Naive thymus-derived CD4-positive, alpha-beta T cell (primary cell): ENCODE results near the gene KLHL22. TPM values are rescaled to one million over a fixed set of nuclear protein-coding genes. Genes with fewer than 3 reads are reported as not detected.
A peak's percentile ranks its signal among the peaks of the same experiment; 100 is the strongest.

Experiments used
- ATAC-seq: fragments of 150-1000 bp; cut with Tn5 transposase; 2 replicates; pipeline ENCODE4 v1.10.0; 2021; ENCODE audit warnings: mild to moderate bottlenecking, moderate library complexity
- CTCF ChIA-PET: fragments of 350-600 bp; sonication (Branson Sonifier 250); formaldehyde crosslinking; loops from one replicate; lab custom pipeline; 2021; ENCODE audit warnings: antibody characterized with exemption; lab: Charles Lee
- POLR2A ChIA-PET: fragments of 350-600 bp; sonication (Branson Sonifier 250); formaldehyde crosslinking; loops from one replicate; lab custom pipeline; 2021; ENCODE audit warnings: antibody characterized with exemption, inconsistent platforms; lab: Charles Lee
- DNase-seq, 9 donors: peaks; one replicate each; pipeline versions ENCODE4 v3.0.0 to v3.0.0-alpha.2; 2020 to 2022; ENCODE audit warnings: mixed read lengths in 1 of 9
- H3K27ac ChIP-seq: one replicate; pipeline ENCODE4 v1.7.0; 2013; ENCODE audit warnings: mild to moderate bottlenecking, low read depth, low read length, moderate library complexity
- H3K27me3 ChIP-seq, 2 donors: one replicate each; pipeline ENCODE4 v1.7.0; 2013; ENCODE audit warnings: low read length in 2 of 2, mild to moderate bottlenecking in 2 of 2, moderate library complexity in 2 of 2; ENCODE audit not compliant: control insufficient read depth in 2 of 2, insufficient read depth in 2 of 2
- H3K36me3 ChIP-seq, 3 experiments: 1 replicate in 2 of 3; 2 replicates in 1 of 3; pipeline ENCODE4 v1.7.0; 2013; ENCODE audit warnings: low read length in 3 of 3, mild to moderate bottlenecking in 3 of 3, moderate library complexity in 1 of 3; ENCODE audit not compliant: insufficient read depth in 3 of 3, control insufficient read depth in 2 of 3
- H3K4me1 ChIP-seq, 2 donors: one replicate each; pipeline ENCODE4 v1.7.0; 2013; ENCODE audit warnings: low read length in 2 of 2, mild to moderate bottlenecking in 2 of 2, moderate library complexity in 1 of 2; ENCODE audit not compliant: control insufficient read depth in 2 of 2, insufficient read depth in 2 of 2
- H3K4me3 ChIP-seq: 2 replicates; pipeline ENCODE4 v1.7.0; 2013; ENCODE audit warnings: mild to moderate bottlenecking, low read length
- H3K9me3 ChIP-seq, 3 experiments: 1 replicate in 2 of 3; 2 replicates in 1 of 3; pipeline ENCODE4 v1.7.0; 2013; ENCODE audit warnings: low read length in 3 of 3; ENCODE audit not compliant: control insufficient read depth in 2 of 3
- H3K27ac Mint-ChIP-seq, 9 donors: one replicate each; pipeline ENCODE4 v1.8.0; 2020 to 2022; ENCODE audit warnings: mixed read lengths in 9 of 9, mild to moderate bottlenecking in 8 of 9, moderate library complexity in 5 of 9, inconsistent platforms in 2 of 9
- H3K27me3 Mint-ChIP-seq, 5 donors: one replicate each; pipeline ENCODE4 v1.8.0; 2021 to 2022; ENCODE audit warnings: mixed read lengths in 5 of 5, mild to moderate bottlenecking in 1 of 5
- H3K36me3 Mint-ChIP-seq, 5 donors: one replicate each; pipeline ENCODE4 v1.8.0; 2020 to 2022; ENCODE audit warnings: mixed read lengths in 5 of 5, mild to moderate bottlenecking in 3 of 5, inconsistent platforms in 1 of 5
- H3K4me1 Mint-ChIP-seq, 7 donors: one replicate each; pipeline ENCODE4 v1.8.0; 2020 to 2022; ENCODE audit warnings: mixed read lengths in 7 of 7, mild to moderate bottlenecking in 3 of 7, inconsistent platforms in 1 of 7
- H3K4me3 Mint-ChIP-seq, 10 donors: one replicate each; pipeline ENCODE4 v1.8.0; 2020 to 2022; ENCODE audit warnings: mild to moderate bottlenecking in 10 of 10, mixed read lengths in 10 of 10, moderate library complexity in 6 of 10, inconsistent platforms in 2 of 10
- H3K9me3 Mint-ChIP-seq, 11 donors: one replicate each; pipeline ENCODE4 v1.8.0; 2020 to 2022; ENCODE audit warnings: mixed read lengths in 11 of 11, mild to moderate bottlenecking in 4 of 11, inconsistent platforms in 1 of 11, moderate library complexity in 1 of 11
- intact Hi-C, 2 donors: fragments of 100-400 bp; cut with micrococcal nuclease; formaldehyde crosslinking; loops; one replicate each; pipeline ENCODE4 v1.15.1; 2023
- polyA plus RNA-seq, 2 donors: library from polyadenylated mRNA; unstranded; fragments of 300-500 nt; fragmentation: Illumina TruSeq; gene quantifications; one replicate each; pipeline ENCODE4 v1.2.3, GENCODE V29; 2021
- total RNA-seq, 6 experiments: library from RNA in 5 of 6; stranded (reverse) in 5 of 6; gene quantifications; 1 replicate in 5 of 6; 2 replicates in 1 of 6; pipeline ENCODE4 v1.2.3 and lab custom pipeline; 2021 to 2026

The KLHL22 gene
- total and polyA plus RNA-seq, 7 experiments from 2014 or later, result 20.6 to 71.3 (median 40.0) TPM

- no peak overlapping the region for H3K27ac Mint-ChIP-seq
- intact Hi-C loops, result no loop called here
These were observed 57.2 kb downstream of the KLHL22 start for GRCh38 chr22:20438427-20438677.

DNA sequence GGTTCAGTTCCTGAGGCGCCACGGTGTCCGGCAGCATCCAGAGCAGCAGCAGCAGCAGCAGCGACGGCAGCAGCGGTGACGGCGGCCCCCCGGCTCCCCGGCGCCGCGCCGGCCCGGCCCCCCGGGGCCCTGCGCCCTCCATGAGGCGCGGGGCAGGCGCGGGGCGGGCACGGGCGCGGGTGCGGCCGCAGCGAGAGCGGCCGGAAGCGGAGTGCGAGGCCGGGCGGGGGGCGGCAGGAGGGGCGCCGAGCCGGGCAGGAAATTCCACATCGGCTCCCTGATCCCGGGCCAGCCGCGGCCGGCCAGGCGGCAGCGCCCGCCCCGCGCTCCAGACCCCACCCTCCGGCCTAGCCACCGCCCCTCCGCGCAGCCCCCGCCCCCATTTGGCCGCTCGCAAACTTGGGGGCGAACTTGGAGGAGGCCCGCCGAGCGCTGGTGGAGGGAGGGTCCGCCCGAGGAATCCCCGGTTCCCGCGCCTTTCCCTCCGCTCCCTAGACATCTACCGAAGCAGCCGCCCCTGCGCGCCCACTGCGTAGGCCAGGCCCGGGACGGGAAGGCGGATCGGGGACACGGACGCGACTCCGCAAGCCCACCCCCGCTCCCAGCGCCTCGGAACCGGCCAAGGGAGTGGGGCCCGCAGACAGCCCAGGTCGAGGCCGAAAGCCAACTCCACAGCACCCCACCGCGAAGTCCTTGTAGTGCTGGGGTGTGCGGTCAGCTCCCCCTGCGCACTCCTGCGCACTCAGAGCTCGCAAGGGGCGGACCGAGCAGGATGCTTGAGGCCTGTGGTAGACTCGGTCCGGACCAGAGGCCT is 57.8 kb downstream of the KLHL22 start, which contains the start of gene SCARF2:
Gene SCARF2, minus strand, starts transcription at position 213 of the 814 bp plus-strand sequence. Its CDS starts 71 bp downstream, at position 142.
- H3K36me3 Mint-ChIP-seq, result peaks cover 0 to 18% (median 6%) of the 10 kb centered on the region in 5 donors
- Histone ChIP-seq H3K36me3 (peaks cover 0 to 19% (median 0%) of the 10 kb centered on the region in 3 experiments), H3K9me3 (no peaks in the 10 kb centered on the region), H3K4me1 (peaks cover 8 to 11% of the 10 kb centered on the region in 2 donors), H3K27me3 (peaks cover 3 to 23% of the 10 kb centered on the region in 2 donors), H3K27ac (no peak within 1 kb of the TSS), H3K4me3 (peak within 1 kb of the TSS; percentile 48)
- peaks cover 29 to 55% (median 33%) of the 10 kb centered on the region in 5 donors for H3K27me3 Mint-ChIP-seq
- peaks cover 0 to 2% (median 0%) of the 10 kb centered on the region in 11 donors for H3K9me3 Mint-ChIP-seq
- H3K4me1 Mint-ChIP-seq, result peaks cover 6 to 17% (median 12%) of the 10 kb centered on the region in 7 donors
- intact Hi-C loops, result loop anchor here in 1 of 2 donors (1.0 kb wide), 1 partner anchor 9 kb away; no protein-coding TSS in a partner anchor
- H3K4me3 Mint-ChIP-seq, result peak within 1 kb of the TSS; percentile 76 to 93 (median 84)
- no peak for DNase-seq
- peak within 1 kb of the TSS in 1 of 9 donors; percentile 66 for H3K27ac Mint-ChIP-seq
- no peak for ATAC-seq
- POLR2A ChIA-PET, result interaction anchor here (0.6 to 1.4 kb wide), 2 partner anchors 16 to 39 kb away, joined by 5 read pairs; no protein-coding TSS in a partner anchor
- CTCF ChIA-PET, result no interaction called here

More at GRCh38 chr22:20438427-20438677, 57.2 kb downstream of the KLHL22 start:
- CTCF ChIA-PET, result no interaction called here
- Mint-ChIP-seq H3K27me3 (peaks cover 26 to 51% (median 32%) of the 10 kb centered on the region in 5 donors), H3K9me3 (peaks cover 0 to 2% (median 0%) of the 10 kb centered on the region in 11 donors), H3K4me1 (peaks cover 6 to 17% (median 12%) of the 10 kb centered on the region in 7 donors), H3K4me3 (peak overlapping the region in 8 of 10 donors; percentile 14 to 66 (median 37)), H3K36me3 (peaks cover 0 to 24% (median 8%) of the 10 kb centered on the region in 5 donors)
- ATAC-seq (no peak), DNase-seq (no peak)
- no peak overlapping the region for H3K27ac ChIP-seq
- peaks cover 3 to 23% of the 10 kb centered on the region in 2 donors for H3K27me3 ChIP-seq
- no peak overlapping the region for H3K4me3 ChIP-seq
- POLR2A ChIA-PET, result interaction anchor here (1.4 kb wide), 1 partner anchor 16 kb away, joined by 5 read pairs; no protein-coding TSS in a partner anchor
- H3K9me3 ChIP-seq, result no peaks in the 10 kb centered on the region
- H3K36me3 ChIP-seq, result peaks cover 0 to 23% (median 0%) of the 10 kb centered on the region in 3 experiments
- peaks cover 8 to 11% of the 10 kb centered on the region in 2 donors for H3K4me1 ChIP-seq

DNA sequence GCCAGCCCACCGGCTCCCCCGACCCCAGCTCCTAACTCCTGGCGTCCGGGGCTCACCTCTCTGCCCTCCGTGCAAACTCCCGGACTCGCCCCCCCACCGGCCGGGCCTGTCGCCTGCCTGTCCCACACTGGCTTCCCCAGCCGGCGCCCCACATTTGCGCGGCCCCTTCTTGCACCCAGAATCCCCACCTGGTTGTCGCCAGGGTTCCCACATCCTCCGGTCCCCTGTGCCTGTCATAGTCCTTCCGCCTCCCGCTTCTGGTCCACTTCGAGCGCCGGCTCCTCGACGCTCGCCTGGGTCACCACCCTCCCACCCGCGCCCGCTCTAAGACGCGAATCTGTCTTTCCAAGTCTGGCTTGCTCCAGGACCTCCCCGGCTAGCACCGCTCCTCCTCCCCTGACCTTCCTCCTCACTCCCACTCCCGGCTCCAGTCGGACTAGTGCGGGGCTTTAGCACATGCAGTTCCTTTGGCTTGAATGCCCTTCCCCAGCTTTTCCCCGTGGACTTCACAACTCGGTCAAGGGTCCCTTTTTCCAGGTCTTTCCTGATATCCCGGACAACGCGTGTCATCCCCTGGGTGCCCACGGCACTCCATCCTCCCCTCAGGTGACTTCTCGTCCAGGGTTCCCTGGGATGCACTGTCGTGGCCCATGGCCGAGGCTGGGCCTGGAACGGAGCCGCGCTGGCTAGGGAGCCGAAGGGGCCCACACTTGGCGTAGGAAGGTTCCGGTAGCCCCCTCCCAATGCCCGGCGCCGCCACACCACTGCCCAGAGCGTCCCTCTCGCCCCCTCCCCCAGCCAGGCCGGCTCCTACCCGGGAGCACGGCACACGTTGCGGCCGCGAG is 58.6 kb downstream of the KLHL22 start:
- no peak overlapping the region for H3K27ac ChIP-seq
- Mint-ChIP-seq H3K27ac (peak overlapping the region in 1 of 9 donors; percentile 66), H3K27me3 (peaks cover 31 to 64% (median 38%) of the 10 kb centered on the region in 5 donors), H3K4me1 (peaks cover 6 to 17% (median 12%) of the 10 kb centered on the region in 7 donors), H3K4me3 (peak overlapping the region; percentile 76 to 93 (median 84)), H3K36me3 (peaks cover 0 to 11% (median 3%) of the 10 kb centered on the region in 5 donors), H3K9me3 (peaks cover 0 to 2% (median 0%) of the 10 kb centered on the region in 11 donors)
- CTCF ChIA-PET, result interaction anchor here (0.6 kb wide), 1 partner anchor 49 kb away, joined by 3 read pairs; no protein-coding TSS in a partner anchor
- H3K36me3 ChIP-seq, result peaks cover 0 to 10% (median 0%) of the 10 kb centered on the region in 3 experiments
- peaks cover 8 to 11% of the 10 kb centered on the region in 2 donors for H3K4me1 ChIP-seq
- H3K4me3 ChIP-seq, result peak overlapping the region; percentile 48
- DNase-seq (peak in 2 of 9 donors; percentile 17 to 40), ATAC-seq (peak; percentile 21)
- POLR2A ChIA-PET, result interaction anchor here (0.6 kb wide), 1 partner anchor 38 kb away, joined by 5 read pairs; no protein-coding TSS in a partner anchor
- intact Hi-C loops, result loop anchor here in 1 of 2 donors (1.0 kb wide), 1 partner anchor 8 kb away; no protein-coding TSS in a partner anchor
- no peaks in the 10 kb centered on the region for H3K9me3 ChIP-seq
- H3K27me3 ChIP-seq, result peaks cover 3 to 23% of the 10 kb centered on the region in 2 donors

- Mint-ChIP-seq H3K36me3 (peaks cover 0 to 11% (median 3%) of the 10 kb centered on the region in 5 donors), H3K4me3 (peak overlapping the region in 9 of 10 donors; percentile 76 to 93 (median 84)), H3K9me3 (peaks cover 0 to 2% (median 0%) of the 10 kb centered on the region in 11 donors), H3K4me1 (peaks cover 6 to 17% (median 12%) of the 10 kb centered on the region in 7 donors), H3K27me3 (peaks cover 31 to 69% (median 40%) of the 10 kb centered on the region in 5 donors), H3K27ac (no peak overlapping the region)
- Histone ChIP-seq H3K36me3 (peaks cover 0 to 8% (median 0%) of the 10 kb centered on the region in 3 experiments), H3K4me1 (peaks cover 8 to 15% of the 10 kb centered on the region in 2 donors), H3K4me3 (peak overlapping the region; percentile 48), H3K27me3 (peaks cover 3 to 23% of the 10 kb centered on the region in 2 donors), H3K9me3 (no peaks in the 10 kb centered on the region), H3K27ac (no peak overlapping the region)
- ATAC-seq (peak; percentile 29), DNase-seq (no peak)
- ChIA-PET CTCF (interaction anchor here (0.6 kb wide), 1 partner anchor 50 kb away, joined by 3 read pairs; no protein-coding TSS in a partner anchor), POLR2A (no interaction called here)
- intact Hi-C loops, result no loop called here
These were observed 59.3 kb downstream of the KLHL22 start for GRCh38 chr22:20436307-20436767.

- DNase-seq (no peak), ATAC-seq (no peak)
- H3K4me3 Mint-ChIP-seq, result peak overlapping the region in 9 of 10 donors; percentile 23 to 69 (median 44)
- ChIA-PET CTCF (interaction anchor here (0.6 to 1.0 kb wide), 2 partner anchors 17 to 50 kb away, joined by 3 to 4 read pairs; no protein-coding TSS in a partner anchor), POLR2A (interaction anchor here (0.6 to 2.1 kb wide), 2 partner anchors 27 to 289 kb away, joined by 3 to 10 read pairs; no protein-coding TSS in a partner anchor)
- peaks cover 3 to 23% of the 10 kb centered on the region in 2 donors for H3K27me3 ChIP-seq
- peaks cover 6 to 20% (median 12%) of the 10 kb centered on the region in 7 donors for H3K4me1 Mint-ChIP-seq
- intact Hi-C loops, result no loop called here
- H3K9me3 Mint-ChIP-seq, result peaks cover 0 to 2% (median 0%) of the 10 kb centered on the region in 11 donors
- H3K36me3 ChIP-seq, result peaks cover 0 to 3% (median 0%) of the 10 kb centered on the region in 3 experiments
- H3K4me3 ChIP-seq, result no peak overlapping the region
- H3K27me3 Mint-ChIP-seq, result peaks cover 31 to 72% (median 40%) of the 10 kb centered on the region in 5 donors
- H3K27ac Mint-ChIP-seq, result no peak overlapping the region
- peaks cover 11 to 22% of the 10 kb centered on the region in 2 donors for H3K4me1 ChIP-seq
- H3K27ac ChIP-seq, result no peak overlapping the region
- no peaks in the 10 kb centered on the region for H3K9me3 ChIP-seq
- peaks cover 0 to 10% (median 2%) of the 10 kb centered on the region in 5 donors for H3K36me3 Mint-ChIP-seq
These were observed 59.9 kb downstream of the KLHL22 start for GRCh38 chr22:20435436-20436306.
